GM12872 (cell line): ENCODE results near the gene RDH12.

Experiments
- TF ChIP-seq, protein P1 (sequence below): IDR thresholded peaks from 3 replicates; pipeline ENCODE4 v1.5.1; 2011; ENCODE audit warnings: low read depth, mild to moderate bottlenecking, low read length, moderate library complexity; ENCODE audit not compliant: insufficient read depth

The RDH12 gene

DNA sequence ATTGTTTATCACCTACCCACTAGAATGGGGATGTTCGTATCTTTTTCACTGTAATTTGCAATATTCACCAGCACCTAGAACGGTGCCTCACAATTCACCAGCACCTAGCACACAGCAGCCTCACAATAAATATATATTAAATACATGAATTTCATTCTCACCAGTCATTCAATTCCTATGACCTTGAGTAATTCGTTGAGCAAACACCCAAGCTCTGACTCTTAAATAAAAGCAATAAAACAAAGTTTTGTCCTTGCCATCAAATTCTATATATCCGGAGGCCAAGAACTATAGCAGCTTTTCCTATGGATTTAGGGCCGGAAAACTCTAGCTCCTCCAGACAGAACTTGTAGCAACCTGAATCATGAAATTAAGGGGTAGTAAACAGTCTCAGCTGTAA lies 28.2 kb upstream of the RDH12 start:
- TF ChIP-seq, protein P1, sequence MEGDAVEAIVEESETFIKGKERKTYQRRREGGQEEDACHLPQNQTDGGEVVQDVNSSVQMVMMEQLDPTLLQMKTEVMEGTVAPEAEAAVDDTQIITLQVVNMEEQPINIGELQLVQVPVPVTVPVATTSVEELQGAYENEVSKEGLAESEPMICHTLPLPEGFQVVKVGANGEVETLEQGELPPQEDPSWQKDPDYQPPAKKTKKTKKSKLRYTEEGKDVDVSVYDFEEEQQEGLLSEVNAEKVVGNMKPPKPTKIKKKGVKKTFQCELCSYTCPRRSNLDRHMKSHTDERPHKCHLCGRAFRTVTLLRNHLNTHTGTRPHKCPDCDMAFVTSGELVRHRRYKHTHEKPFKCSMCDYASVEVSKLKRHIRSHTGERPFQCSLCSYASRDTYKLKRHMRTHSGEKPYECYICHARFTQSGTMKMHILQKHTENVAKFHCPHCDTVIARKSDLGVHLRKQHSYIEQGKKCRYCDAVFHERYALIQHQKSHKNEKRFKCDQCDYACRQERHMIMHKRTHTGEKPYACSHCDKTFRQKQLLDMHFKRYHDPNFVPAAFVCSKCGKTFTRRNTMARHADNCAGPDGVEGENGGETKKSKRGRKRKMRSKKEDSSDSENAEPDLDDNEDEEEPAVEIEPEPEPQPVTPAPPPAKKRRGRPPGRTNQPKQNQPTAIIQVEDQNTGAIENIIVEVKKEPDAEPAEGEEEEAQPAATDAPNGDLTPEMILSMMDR = no peak

DNA sequence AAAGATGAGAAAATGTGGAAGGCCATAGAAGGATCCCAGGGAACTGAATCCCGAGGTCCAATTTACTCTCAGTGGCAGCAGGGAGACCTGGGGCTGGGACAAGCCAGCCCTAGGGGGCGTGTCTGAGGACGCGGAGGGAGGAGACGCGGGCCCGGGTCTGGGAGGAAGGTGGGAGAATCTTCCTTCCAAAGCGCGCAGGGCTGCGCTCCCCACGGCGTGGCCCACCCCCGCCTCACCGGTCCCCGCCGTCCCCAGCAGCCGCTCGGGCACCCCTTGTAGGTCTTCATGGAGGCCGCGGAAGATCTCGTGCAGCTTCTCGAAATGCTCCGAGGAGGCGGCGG lies 27.6 kb upstream of the RDH12 start:
- TF ChIP-seq, protein P1 = peak; percentile 21; the same call in 1 of the 3 replicates

DNA sequence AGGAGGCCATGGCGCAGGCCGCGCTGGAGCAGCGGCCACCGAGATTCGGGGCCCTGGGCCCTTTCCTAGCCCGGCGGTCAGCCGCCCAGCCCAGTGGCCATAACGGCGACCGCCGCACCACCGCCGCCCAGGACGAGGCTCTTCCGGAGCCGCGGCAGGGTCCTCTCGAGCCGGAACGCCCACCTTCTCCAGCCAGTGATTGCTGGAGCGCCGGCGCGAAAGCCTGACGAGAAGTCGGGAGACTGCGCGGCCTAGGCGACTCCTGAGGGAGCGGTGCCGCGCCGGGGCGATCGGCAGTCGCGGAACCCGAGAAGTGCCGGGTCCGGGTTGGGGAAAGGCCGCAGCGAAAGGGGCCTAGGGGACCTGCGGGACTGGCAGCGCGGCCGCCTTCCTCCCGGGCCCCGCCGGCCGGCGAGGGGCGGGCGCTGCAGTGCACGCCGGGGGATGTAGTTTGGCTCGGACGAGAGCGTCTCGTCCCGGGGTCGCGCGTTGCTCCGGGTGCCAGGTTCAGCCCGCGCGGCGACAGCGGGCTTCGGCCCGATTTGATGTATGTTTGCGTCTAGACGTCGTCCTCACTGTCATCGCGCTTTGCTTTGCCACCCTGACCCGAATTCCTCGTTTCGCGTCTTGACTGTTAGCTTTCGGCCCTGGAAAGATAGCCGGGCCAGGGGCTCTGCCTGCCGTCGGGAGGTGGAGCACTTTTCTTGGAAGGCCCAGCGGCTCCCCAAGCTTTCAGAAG lies 27.0 kb upstream of the RDH12 start, which contains the start of gene VTI1B:
Gene VTI1B, minus strand, starts transcription at position 153 of the 739 bp plus-strand sequence. Its CDS starts 143 bp downstream, at position 10.
- TF ChIP-seq, protein P1 = 0 out of 3 replicates have a peak, but pooled peaks have one; percentile 19

DNA sequence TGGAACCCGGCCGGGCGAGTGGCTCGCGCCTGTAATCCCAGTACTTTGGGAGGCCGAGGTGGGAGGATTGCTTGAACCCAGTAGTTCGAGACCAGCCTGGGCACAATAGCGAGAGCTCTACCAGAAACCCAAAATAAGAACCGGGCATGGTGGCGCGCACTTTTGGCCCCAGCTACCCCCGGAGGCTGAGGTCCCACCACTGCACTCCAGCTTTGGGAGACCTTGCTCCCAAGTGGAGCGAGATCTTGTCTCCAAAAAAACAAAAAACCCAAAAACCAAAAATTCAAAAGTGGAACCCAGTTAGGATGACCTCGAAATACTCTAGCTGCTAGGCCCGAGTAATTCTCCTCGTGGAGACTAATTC lies 26.5 kb upstream of the RDH12 start:
- TF ChIP-seq, protein P1 = no peak

DNA sequence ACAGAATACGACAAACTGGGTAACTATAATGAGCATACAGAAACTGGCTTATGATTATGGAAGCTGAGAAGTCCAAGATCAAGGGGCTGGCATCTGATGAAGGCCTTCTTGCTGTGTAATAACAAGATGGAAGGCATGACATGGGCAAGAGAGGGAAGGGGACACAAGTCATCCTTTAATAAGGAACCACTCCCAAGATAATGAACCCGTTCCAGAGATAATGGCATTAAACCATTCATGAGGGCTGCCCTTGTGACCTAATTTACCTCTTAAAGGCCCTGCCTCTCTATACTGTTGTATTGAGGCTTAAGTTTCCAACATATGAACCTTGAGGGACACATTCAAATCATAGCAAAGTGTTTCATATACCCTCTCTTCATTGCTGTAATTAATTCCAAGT lies 22.7 kb upstream of the RDH12 start:
- TF ChIP-seq, protein P1 = no peak

DNA sequence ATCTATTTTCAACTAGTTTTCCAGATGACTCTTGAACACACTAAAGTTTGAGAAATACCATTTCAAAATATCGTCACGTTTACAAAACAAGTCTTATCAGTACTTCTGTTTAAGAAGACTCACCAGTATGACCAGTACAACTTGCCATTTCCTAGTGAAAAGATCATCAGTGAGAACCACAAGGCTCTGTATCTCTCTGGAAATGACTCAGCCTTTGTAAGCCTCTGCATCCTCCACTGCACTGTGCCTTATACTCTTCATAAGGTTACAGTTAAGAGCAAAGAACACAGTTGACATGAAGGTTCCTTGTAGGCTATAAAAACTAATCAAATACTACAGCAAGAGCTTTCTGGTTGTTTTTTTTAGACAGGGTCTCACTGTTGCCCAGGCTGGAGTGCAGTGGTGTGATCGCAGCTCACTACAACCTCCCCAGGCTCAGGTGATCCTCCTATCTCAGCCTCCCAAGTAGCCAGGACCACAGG lies 21.5 kb upstream of the RDH12 start:
- TF ChIP-seq, protein P1 = no peak

DNA sequence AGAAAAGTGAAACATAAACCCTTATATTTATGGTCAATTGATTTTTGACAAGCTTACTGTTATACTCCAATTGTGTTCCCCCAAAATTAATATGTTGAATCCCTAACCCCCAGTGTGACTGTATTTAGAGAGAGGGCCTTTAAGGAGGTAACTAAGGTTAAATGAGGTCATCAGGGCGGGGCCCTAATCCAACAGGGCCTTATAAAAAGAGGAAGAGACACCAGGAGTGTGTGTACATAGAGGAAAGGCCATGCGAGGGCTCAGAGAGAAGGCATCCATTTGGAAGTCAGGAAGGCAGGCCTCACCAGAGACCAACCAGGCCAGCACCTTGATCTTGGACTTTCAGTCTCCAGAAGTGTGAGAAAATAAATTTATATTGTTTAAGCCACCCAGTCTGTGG lies 20.7 kb upstream of the RDH12 start:
- TF ChIP-seq, protein P1 = no peak
